T follicular helper cell (primary cell): ENCODE data around the gene LRBA.
"Not testable (repeated sequence)": the region's sequence is repeated elsewhere in the genome, so short reads cannot be mapped to it uniquely, and the experiment has no call there.

ENCODE experiments used
- DNase-seq: peaks from one replicate; pipeline ENCODE4 v3.0.0-alpha.2; 2020; ENCODE audit warnings: low read depth

Gene LRBA

DNA sequence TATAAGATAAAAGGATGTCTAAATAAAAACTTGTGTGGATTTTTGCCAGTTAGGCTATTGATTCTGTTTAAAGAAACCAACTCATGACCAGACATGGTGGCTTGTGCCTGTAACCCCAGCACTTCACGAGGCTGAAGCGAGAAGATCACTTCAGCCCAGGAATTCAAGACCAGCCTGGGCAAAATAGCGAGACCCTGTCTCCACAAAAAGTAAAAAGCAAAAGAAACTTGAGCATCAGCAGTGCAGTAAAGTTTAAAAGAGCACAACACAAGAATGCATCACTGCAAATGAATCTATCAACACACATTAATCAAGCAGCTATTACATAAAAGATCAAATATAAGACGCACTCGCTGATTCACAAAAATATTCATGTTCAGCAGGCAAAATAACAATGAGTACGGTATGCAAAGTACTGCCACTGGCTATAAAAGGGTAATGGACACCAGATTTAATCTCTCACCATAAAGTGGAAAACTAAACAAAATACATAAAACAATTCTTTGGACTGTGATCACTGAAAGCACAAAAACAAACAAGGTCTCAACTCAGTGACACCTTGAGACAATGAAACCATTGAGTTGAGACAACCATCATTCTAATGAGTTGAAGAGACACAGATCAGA lies 41.3 kb downstream of the LRBA start:
- DNase-seq = no peak

DNA sequence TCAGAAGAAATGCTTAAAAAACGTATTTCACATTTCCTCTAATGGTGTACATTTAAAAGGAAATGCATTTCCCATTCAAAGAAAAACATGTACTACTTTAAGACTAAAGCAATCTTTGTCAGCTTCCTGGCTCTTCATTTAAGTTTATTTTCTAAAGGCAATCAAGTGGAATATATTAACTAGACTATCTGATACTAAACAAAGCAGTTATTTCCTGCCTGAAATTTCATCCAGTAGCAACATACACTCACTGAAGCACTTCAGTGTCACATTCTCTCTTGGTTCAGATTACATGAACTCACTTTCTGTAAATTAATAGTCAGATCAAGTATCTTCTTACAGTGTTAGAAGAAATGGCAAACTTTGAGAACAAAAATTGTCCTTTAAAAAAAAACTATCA lies 42.5 kb downstream of the LRBA start:
- no peak for DNase-seq

DNA sequence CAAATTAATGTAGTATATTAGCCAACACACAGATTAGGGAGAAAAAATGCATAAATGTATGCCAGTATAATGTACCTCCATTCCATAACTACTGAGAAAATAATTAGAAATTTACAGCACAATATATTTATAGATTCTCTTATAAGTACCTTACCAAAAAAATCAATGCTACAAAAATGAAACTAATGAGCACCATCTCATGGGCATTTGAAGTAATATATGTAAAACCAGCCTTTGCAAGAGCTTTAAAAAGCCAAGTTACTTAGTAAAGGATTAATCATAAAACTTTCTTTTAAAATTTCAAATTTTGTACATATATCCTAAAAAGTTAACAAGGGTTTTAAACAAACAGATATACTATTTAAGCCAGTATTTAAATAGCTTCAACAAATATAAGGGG lies 43.2 kb downstream of the LRBA start:
- no peak for DNase-seq

DNA sequence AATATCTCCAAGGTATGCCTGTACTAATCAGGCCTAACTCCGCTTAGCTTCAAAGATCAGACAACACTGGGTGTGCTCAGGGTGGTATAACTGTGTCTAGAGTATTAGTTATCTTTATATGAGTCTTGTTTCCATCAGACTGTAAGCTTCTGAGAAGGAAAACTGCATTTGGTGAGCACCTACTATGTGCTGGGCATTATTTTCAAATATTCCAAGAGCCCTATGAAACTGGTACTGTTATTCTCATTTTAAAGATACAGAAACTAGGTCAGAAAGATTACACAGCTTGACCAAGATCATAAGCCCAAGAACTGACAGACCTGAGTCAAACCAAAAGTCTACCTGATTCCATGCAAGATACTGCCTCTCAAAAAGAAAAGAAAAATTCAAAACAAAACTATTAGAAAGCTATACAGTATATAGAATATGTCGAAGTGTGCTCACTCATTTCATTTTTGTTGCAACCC lies 44.4 kb downstream of the LRBA start:
- DNase-seq = no peak

DNA sequence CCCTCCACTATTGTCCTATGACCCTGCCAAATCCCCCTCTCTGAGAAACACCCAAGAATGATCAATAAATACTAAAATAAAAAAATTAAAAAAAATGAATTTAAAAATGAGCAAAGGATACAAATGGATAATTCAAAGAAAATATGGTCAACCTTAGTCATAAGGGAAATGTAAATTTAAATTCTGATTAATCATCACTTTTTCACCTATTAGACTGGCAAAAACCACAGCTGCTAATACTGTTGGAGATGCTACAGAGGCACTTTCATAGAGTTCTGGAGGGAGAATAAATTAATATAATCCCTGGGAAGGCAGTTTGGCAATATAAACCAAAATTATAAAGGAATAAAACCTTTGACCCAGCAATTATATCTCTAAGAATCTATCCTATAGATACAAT lies 50.3 kb downstream of the LRBA start:
- DNase-seq = no peak

DNA sequence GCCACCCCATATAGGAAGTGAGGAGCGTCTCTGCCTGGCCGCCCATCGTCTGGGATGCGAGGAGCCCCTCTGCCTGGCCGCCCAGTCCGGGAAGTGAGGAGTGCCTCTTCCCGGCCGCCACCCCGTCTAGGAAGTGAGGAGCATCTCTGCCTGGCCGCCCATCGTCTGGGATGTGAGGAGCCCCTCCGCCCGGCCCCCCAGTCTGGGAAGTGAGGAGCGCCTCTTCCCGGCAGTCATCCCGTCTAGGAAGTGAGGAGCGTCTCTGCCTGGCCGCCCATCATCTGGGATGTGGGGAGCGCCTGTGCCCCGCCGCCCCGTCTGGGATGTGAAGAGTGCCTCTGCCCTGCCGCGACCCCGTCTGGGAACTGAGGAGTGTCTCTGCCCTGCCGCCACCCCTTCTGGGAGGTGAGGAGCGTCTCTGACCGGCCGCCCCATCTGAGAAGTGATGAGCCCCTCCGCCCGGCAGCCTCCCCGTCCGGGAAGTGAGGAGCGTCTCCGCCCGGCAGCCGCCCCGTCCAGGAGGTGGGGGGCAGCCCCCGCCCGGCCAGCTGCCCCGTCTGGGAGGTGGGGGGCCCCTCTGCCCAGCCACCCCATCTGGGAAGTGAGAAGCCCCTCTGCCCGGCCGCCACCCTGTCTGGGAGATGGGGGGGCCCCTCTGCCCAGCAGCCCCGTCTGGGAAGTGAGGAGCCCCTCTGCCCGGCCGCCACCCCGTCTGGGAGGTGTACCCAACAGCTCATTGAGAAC lies 51.3 kb downstream of the LRBA start:
- DNase-seq = not testable (repeated sequence)

DNA sequence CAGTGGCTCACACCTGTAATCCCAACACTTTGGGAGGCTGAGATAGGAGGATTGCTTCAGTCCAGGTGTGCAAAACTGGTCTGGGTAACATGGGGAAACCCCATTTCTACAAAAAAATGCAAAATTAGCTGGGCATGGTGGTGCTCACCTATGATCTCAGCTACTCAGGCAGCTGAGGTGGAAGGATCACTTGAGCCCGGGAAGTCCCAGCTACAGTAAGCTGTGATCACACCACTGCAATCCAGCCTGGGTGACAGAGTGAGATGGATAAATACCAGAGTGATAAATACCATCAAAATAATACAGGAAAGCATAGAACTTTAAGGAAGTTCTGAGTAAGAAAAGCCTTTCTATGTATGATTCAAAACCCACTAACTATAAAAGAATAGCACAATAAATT lies 52.8 kb downstream of the LRBA start:
- no peak for DNase-seq

DNA sequence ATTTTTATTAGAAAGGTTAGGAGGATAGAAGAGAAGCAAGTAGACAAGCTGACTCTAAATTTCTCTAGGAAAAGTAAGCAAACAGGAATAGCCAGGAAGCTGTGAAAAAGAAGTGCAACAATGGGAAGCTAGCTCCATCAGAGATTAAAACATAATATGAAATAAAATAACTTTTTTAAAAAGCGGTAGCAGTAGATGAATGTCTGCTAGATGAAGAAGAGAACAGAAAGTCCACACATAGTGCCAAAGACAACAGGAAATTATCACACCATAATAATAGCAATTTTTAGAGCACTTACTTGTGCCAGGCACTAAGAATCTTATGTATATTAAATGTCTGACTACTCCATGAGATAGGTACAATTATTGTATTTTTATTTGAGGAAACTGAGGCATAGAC lies 53.5 kb downstream of the LRBA start:
- no peak for DNase-seq

DNA sequence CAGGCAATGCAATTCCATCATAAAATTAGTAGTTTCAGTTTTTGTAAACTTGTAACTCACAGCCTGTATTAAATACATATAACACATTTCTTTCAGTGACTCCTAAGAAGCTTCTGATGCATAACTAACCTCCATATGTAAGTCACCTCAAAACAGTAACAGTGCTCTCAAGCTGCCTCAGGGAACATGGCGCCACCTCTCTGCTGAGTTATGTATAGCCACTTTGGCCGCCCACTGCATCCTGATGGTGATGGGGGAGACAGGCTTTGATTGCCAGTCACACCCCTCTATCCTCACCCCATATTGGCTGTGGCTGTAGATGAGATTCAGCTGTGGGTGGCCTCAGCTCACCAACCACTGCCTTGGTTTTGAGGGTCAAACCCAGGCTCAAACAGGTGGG lies 54.3 kb downstream of the LRBA start:
- no peak for DNase-seq

DNA sequence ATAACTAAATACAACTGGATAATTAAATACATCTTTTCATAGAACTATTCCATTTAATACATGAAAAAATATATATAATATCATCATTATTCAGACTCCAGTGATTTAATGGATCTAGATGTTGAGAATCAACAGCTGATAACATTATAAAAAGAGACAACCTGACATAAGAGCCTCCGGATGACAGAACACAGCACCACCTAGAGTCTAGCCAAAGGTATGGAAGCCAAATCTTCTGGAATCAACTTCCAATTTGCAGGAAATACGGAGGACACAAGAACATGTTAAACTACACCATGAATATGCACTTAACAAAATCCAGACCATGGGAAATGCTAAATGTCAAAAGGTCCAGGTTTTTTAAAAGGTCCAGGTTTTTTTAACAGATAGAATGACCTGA lies 55.0 kb downstream of the LRBA start:
- DNase-seq = no peak

DNA sequence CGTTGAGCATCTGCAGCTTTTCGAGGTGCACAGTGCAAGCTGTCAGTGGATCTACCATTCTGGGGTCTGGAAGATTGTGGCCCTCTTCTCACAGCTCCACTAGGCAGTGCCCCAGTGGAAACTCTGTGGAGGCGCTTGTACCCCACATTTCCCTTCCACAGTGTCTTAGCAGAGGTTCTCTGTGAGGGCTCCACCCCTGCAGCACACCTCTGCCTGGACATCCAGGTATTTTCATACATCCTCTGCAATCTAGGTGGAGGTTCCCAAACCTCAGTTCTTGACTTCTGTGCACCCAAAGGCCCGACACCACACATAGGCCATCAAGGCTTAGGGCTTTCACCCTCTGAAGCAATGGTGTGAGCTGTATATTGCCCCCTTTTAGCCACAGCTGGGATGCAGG lies 57.1 kb downstream of the LRBA start:
- not testable (repeated sequence) for DNase-seq

DNA sequence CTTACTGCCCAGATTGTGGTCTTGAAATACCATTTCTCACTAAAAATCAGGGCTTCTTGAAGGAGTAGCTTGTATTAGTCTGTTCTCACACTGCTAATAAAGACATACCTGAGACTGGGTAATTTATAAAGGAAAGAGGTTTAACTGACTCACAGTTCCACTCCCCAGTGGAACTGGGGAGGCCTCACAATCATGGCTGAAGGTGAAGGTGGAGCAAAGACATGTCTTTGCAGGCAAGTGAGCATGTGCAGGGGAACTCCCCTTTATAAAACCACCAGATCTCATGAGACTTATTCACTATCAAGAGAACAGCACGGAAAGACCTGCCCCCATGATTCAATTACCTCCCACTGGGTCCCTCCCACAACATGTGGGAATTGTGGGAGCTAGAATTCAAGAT lies 58.0 kb downstream of the LRBA start:
- DNase-seq = not testable (repeated sequence)

DNA sequence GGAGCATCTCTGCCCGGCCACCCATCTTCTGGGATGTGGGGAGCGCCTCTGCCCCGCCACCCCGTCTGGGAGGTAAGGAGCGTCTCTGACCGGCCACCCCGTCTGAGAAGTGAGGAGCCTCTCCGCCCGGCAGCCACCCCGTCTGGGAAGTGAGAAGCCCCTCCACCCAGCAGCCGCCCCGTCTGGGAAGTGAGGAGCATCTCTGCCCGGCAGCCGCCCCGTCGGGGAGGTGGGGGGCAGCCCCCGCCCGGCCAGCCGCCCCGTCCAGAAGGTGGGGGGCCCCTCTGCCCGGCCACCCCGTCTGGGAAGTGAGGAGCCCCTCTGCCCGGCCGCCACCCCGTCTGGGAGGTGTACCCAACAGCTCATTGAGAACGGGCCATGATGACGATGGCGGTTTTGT lies 61.2 kb downstream of the LRBA start:
- DNase-seq = not testable (repeated sequence)

DNA sequence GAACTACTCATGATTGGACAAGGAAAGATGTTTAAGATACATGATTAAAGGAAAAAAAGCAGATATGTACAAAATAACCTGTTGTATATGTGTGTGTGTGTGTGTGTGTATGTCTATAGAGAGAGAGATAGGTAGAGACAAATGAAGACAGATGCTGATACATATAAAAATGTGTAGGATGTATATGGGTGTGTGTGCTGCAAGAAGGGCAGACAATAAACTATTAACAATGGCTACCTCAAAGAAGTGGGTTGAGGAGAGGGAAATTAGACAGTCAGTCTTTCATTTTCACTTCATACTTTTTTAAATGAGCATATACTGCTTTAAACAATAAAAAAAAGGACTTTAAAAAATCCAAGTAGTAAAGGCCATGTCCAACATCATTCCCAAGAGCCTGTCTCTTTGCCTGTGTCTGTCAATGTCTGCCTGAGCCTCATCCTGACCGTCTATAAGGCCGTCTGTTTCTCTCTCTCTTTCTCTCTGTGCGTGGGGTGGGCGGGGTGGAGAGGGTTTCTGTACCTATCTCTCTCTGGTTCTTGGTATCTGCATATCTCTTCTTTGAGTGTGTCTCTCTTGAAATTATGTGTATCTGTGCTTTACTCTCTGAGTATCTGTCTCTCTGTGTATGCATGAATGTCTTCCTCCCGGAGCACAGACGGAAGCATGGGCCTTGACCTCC lies 62.8 kb downstream of the LRBA start:
- DNase-seq = no peak

DNA sequence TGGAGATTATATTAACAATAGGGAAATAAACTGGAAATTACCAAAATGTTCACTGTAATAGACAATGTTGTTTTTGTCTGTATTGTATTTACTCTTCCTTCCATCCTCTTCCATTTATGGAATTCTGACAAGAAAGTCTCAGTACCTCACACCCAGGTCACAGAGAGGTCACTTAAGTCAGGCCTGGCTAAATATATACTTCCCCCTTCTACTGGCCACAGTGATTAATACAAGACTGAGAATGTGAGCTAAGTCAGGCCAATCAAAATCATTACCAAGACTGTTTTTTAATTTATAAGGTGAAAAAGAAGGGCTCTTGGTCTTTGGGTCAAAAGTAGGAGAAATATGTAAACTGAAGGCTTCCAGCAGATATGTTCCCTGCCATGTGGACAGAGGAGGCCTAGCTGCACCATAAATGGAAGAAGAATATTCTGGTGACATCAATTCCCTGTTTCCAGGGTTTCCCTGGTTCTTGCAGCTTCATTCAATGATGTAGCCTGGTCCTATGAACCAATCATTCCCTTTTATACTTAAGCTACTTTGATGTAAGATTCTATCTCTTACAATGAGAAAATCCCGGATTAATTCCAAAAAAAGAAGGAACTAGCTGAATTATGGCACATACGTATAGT lies 64.3 kb downstream of the LRBA start:
- no peak for DNase-seq

DNA sequence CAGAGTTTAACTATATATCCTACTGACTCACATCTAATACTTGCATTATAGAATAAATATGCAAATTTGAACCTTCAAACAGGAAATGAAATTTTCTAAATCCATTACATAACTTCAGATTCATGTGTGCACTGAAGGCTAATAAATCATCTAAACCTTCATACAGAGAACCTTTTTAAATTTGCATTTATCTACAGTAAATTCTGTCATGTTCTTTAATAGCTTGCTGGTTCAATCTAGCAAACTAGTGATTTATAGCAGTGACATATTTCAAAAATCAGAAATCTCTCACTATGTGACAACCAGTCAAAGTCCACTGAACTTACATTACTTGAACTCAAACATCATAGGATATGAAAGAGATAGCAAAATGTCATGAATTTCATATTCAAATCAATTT lies 65.1 kb downstream of the LRBA start:
- DNase-seq = no peak

DNA sequence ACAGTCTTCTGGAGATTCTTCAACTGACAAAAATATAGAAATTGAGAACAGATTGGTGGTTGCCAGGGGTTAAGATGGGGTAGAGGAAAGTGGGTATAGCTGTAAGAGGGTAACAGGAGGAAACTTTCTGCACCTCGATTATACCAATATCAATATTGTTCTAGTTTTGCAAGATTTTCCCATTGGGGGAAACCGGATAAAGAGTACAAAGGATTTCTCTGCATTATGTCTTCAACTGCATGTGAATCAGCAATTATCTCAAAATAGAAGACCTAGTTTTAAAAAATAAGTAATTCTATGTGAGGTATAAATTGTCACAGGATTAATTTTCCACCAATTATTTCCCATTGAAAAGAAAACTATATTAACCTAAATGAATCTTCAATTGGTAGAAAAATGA lies 65.7 kb downstream of the LRBA start:
- DNase-seq = no peak

DNA sequence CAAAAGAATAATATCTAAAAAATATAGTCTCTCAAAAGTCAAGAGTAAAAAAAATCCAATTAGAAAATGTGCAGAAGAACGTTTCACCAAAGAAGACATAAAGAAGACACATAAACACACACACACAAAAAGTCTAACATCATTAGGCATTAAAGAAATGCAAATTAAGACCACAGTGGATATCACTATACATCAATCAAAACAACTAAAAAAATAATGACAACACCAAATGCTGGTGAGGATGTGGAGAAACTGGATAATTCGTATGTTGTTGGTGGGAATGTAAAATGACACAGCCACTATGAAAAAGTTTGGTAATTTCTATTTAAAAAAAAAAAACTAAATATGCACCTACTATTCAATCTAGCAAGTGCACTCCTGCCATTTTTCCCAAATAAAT lies 66.4 kb downstream of the LRBA start:
- DNase-seq = no peak

DNA sequence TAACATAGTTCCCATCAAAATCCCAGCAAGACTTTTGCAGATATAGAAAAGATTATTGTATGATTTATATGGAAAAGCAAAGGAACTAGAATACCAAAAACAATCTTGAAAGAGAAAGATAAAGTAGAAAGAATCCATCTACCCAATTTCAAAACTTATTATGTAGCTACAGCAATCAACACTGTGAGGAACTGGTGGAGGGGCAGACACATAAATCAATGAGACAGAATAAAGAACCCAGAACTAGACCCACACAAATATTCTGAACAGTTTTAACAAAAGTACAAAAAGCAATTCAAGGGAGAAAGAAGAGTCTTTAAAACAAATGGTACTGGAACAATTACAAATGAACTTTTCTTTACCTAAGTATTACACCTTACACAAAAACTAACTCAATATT lies 67.0 kb downstream of the LRBA start:
- DNase-seq = no peak

DNA sequence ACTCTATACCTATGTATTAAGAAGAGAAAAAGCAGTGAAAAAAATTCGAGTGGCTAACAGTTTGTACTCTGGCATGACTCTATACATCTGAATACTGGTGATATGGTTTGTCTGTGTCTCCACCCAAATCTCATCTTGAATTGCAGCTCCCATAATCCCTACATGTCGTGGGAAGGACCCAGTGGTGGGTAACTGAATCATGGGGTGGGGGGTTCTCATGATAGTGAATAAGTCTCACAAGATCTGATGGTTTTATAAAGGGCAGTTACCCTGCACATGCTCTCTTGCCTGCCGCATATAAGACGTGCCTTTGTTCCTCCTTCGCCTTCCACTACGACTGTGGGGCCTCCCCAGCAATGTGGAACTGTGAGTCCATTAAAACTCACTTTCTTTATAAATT lies 70.4 kb downstream of the LRBA start:
- no peak for DNase-seq

DNA sequence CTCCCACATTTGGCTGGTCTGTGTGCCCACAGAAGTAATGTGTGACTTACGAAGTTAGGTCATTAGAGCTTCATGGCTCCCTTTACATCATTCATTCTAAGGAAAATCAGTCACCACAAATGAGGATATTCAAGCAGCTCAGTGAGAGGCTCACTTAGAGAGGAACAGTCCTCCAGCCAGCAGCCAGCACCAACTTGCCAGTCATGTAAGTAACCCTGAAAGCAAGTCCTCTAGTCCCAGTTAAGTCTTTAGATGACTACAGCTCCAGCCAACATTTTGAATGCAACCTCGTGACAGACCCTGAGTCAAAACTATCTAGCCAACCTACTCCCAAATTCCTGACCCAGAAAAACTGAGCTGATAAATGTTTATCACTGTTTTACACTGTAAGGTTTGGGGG lies 71.3 kb downstream of the LRBA start:
- no peak for DNase-seq

DNA sequence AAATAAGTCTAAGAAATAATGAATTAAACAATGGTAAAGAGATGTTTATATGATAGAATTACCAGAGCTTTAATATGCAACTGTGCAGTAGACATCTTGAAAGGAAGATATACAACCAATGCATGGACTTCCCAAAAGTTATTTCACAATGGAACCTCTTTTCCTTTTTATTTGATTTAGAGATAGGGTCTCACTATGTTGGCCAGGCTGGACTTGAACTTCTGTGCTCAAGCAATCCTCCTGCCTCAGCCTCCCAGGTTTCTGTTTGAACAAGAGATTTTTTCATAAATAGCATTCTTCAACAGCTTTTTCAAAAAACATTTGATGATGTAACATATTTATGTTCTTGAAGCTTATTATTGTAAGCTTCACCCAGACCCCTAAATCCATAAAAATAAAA lies 72.0 kb downstream of the LRBA start:
- no peak for DNase-seq

DNA sequence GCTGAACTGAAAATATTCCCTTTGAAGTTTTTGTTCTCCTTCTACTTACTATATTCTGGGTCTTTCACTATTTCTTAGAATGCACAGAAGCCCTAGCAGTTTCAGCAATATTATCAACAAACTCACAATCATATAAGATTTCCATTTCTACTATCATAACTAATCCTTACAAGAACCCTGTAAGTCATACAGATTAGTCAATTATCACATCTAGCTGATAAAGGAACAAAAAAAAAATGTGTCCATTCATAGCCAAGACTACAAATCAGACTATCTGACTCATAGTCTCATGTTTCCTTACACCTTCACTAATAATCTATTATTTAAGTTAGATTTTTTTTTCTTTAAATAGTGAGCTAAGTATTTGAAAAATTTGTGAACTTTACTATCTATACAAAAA lies 72.5 kb downstream of the LRBA start:
- no peak for DNase-seq
